G401 (cell line): Measurements from ENCODE around the gene CATSPERE. TPM values are rescaled to one million over a fixed set of nuclear protein-coding genes. Genes with fewer than 3 reads are reported as not detected.

Source experiments
- DNase-seq: peaks from one replicate; pipeline ENCODE4 v3.0.0-alpha.2; 2015; ENCODE audit warnings: low spot score
- in situ Hi-C: cut with HindIII; loops from 2 replicates; pipeline ENCODE4 v1.10.0; 2016; ENCODE audit warnings: low sequenced_read_pairs, mixed read lengths
- total RNA-seq: library from RNA; depleted of rRNA; stranded (reverse); fragments of >200 nt; shearing (Covaris generic); gene quantifications from 2 replicates; pipeline ENCODE4 v1.2.3, GENCODE V29; 2014

CATSPERE gene
- total RNA-seq, 1 experiment from 2014 or later: not detected

DNA sequence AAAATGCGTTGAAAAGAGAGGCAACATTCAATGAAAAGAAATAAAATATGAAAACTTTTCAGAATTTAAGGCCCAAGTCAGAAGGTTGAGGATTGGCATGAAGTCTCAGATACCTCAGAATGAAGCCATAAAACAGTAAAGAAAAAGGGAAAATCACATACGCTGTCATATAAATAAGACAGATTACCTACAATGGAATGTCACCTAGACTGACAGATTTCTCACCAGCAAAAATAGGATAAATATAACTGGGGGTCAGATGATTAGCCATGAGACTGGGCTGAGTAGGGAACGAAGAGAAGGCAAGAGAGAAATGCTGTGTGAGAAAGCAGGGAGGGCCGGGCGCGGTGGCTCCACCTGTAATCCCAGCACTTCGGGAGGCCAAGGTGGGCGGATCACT is 140.3 kb downstream of the CATSPERE start:
- no peak for DNase-seq
- in situ Hi-C loops: no loop called here

DNA sequence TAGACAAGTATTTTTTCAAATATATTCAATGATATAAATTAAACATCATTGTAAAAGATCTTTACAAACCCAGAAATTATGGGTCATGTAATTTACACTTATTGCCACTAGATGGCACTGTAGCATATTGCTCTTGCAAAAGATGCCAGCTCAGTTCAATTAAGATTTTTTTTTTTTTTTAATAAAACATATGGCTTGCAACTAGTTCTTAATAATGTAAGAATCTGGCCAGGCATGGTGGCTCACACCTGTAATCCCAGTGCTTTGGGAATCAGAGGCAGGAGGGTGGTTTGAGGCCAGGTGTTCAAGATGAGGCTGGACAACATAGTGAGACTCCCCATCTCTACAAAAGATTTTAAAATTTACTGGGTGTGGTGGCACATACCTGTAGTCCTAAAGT is 142.4 kb downstream of the CATSPERE start:
- in situ Hi-C loops: no loop called here
- peak; percentile 54 for DNase-seq

DNA sequence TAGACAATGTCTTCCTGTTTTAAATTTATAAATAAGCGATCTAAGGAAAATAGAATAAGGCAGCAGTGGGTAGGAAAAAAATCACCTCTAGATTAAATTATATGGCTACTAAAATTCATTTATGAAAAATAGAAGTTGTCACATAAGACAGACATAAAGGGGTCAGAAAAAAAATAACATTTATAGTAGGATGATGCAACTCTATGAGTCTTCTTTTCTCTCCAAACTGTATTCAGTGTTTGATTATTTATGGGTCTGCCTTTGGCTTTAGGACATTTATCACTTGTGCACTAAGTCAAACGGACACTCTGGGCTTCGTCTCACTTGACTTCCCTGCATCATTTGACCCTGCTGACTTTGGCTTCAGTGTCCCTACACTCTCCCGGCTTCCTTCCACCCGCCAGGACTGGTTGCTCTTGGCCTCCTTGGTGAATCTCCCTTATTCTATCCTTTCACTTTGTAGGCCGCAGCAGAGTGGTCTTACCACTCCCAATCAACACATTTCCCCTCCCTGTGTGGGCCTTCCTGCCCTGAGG is 144.8 kb downstream of the CATSPERE start:
- in situ Hi-C loops: no loop called here
- no peak for DNase-seq

GRCh38 chr1:244614113-244614836 is 153.2 kb downstream of the CATSPERE start:
- no peak for DNase-seq
- in situ Hi-C loops: no loop called here

- DNase-seq: no peak
- in situ Hi-C loops: no loop called here
These were observed 153.8 kb downstream of the CATSPERE start for GRCh38 chr1:244614879-244615278.

DNA sequence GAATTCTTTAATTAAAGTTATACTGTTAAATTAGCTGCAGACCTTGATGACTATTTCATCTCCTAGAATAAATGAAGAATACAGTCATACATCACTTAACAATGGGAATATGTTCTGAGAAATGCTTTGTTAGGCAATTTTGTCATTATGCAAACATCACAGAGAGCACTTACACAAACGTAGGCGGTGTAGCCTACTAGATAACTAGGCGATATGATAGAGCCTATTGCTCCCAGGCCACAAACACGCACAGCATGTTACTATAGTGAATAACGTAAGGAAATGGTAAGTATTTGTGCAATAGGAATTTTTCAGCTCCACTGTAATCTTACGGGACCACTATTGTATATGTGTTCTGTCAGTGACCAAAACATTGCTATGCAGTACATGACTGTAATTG is 154.2 kb downstream of the CATSPERE start:
- in situ Hi-C loops: no loop called here
- DNase-seq: no peak

GRCh38 chr1:244626709-244627108 is 165.6 kb downstream of the CATSPERE start:
- in situ Hi-C loops: no loop called here
- no peak for DNase-seq

DNA sequence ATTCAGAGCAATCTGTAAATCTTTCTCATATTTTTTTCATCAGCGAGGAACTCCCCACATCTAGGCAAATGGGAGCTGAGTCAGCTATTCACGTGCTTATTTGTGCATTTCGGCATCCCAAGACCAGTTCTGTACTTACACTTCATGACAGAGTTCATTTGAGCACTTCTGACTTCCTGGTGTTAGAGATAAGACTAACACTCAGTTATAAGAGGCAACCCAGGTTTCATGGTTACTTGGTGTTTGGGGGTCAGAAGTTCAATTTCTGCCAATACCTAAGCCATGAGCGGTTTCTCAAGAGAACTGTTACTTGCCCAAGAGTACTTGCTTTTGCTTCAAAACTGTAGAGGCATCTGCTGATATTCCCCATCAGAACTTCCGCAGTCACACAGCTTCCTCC is 167.7 kb downstream of the CATSPERE start:
- no peak for DNase-seq
- in situ Hi-C loops: no loop called here

GRCh38 chr1:244633140-244633539 is 172.1 kb downstream of the CATSPERE start:
- in situ Hi-C loops: no loop called here
- DNase-seq: no peak

DNA sequence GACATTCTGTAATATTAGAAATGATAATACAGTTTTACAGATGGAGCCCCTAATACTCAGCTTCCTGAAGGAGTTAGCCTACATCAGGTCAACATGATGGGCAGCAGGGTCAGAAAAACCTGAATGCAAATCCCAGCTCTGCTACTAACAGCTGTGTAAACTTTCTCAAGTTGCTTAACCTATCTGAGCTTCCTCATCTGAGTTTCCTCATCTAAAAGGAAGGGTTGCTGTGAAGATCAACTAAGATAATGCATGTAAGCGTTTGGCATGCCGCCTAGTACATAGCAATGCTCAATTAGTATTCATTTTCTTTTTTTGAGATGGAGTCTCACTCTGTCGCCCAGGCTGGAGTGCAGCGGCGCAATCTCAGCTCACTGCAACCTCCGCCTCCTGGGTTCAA is 173.5 kb downstream of the CATSPERE start:
- in situ Hi-C loops: no loop called here

DNA sequence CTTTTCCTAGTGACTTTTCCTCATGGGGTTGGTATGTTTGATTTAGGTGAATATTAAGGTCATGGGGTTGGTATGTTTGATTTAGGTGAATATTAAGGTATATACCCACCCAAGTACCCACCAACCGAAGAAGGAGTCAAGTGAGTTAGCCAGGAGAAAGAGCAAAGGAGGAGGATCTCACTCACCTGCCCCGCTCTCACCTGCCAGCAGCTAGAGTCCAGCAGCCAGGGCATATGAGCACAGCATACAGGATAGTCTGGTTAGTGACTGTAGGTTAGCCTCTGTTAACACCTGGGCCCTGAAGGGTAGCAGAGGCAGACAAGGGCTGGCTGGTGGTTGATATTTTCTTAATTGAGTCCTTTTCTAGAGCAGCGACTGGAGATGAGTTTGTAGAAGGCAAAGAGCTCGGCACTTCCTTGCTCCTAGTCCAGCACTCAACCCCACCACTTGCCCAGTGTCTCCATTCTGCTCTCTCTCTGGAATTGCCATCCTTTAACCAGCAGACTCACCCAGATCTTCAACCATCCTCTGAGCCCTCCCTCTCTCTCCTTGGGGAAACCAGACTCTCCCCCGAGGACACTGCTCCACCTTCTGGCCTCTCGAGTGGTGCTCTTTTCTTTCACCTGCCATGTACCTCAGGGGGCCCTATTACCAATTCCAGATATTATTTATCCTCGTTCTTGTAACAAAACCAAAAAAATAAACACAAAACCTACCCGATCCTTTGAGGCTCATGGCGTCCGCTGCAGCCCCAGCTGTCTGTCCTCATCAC is 175.6 kb downstream of the CATSPERE start:
- in situ Hi-C loops: no loop called here
- no peak for DNase-seq

More for the DNA sequence above, 173.5 kb downstream of the CATSPERE start:
- no peak for DNase-seq

GRCh38 chr1:244639561-244639960 is 178.5 kb downstream of the CATSPERE start:
- in situ Hi-C loops: no loop called here
- DNase-seq: no peak

GRCh38 chr1:244640917-244641316 is 179.8 kb downstream of the CATSPERE start:
- in situ Hi-C loops: no loop called here
- DNase-seq: no peak

GRCh38 chr1:244642526-244642925 is 181.5 kb downstream of the CATSPERE start:
- DNase-seq: no peak
- in situ Hi-C loops: no loop called here

GRCh38 chr1:244642988-244643387 is 181.9 kb downstream of the CATSPERE start:
- in situ Hi-C loops: no loop called here
- no peak for DNase-seq

- in situ Hi-C loops: no loop called here
- no peak for DNase-seq
These were observed 184.3 kb downstream of the CATSPERE start for GRCh38 chr1:244645414-244645813.

DNA sequence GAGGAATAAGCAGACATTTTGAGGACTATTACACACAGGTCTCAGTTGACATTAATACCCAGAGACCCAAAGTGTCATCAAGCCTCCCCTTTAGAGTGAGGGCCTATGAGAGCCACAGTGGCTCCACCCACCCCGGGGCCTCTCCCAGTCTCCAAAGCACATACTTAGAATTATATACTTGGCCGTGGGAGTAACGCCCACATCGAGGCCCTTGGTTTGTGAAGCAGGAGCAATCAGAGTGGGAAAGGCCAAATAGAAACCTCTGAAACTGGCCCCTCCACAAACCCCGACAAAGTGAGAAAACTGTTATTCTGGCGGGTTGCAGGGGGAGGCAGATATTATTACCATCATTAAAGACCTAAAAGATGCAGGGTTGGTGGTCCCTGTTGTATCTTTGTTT is 184.8 kb downstream of the CATSPERE start:
- in situ Hi-C loops: no loop called here
- DNase-seq: no peak

DNA sequence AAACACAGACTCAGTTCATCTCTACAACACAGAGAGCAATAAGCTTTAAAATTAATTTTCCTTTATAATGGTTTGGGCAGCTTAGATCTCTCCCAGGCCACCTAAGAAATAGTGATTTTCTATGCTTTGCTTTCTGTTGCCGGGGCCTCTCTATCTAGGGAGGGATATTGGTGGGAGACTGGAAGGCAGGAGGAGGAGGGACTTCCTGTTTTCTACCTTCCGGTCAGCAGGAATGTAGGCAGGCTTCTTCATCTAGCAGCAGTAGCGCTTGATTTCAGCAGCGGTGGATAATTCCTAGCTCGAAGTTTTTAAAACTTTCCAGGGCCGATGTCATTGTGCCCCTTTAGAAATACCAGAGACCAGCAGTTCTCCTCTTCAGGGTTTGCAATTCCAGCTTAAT is 186.7 kb downstream of the CATSPERE start:
- no peak for DNase-seq
- in situ Hi-C loops: no loop called here

GRCh38 chr1:244651956-244652622 is 191.0 kb downstream of the CATSPERE start:
- no peak for DNase-seq
- in situ Hi-C loops: no loop called here
